Measurements from ENCODE around the gene TXNIP.

TXNIP gene

DNA sequence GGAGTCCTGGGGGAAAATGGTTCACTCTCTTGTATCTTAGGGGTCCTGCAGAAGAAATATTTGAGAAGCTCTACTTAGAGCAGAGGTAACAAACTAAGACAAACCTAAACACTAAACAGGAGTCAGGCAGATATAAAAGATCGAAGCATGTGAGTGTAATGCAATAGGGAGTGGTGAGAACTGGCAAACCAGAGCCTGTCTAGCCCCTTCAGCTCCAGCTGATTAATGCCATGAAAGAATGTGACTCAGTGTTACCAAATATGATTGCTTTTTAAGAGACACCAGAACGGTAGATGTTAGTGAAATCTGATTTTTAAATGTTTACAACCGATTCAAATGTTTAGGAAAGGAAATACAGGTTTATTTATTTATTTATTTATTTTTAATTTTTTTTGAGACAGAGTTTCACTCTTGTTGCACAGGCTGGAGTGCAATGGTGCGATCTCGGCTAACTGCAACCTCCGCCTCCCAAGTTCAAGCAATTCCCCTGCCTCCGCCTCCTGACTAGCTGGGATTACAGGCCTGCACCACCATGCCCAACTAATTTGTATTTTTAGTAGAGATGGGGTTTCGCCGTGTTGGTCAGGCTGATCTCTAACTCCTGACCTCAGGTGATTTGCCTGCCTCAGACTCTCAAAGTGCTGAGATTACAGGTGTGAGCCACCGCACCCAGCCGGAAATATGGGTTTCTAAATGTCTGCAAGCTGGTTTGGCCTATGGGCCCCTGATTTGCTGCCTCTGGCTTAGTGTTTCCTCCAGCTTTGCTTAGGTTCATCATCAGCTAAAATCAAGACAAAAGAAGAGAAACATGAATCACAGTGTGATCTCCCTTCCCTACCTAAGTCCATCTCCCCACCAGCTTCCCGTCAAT lies 12.2 kb downstream of the TXNIP start:
- TF ChIP-seq, protein P1, sequence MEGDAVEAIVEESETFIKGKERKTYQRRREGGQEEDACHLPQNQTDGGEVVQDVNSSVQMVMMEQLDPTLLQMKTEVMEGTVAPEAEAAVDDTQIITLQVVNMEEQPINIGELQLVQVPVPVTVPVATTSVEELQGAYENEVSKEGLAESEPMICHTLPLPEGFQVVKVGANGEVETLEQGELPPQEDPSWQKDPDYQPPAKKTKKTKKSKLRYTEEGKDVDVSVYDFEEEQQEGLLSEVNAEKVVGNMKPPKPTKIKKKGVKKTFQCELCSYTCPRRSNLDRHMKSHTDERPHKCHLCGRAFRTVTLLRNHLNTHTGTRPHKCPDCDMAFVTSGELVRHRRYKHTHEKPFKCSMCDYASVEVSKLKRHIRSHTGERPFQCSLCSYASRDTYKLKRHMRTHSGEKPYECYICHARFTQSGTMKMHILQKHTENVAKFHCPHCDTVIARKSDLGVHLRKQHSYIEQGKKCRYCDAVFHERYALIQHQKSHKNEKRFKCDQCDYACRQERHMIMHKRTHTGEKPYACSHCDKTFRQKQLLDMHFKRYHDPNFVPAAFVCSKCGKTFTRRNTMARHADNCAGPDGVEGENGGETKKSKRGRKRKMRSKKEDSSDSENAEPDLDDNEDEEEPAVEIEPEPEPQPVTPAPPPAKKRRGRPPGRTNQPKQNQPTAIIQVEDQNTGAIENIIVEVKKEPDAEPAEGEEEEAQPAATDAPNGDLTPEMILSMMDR (IDR thresholded peaks at IDR 0.05; ENCODE audit: low read depth, low read length, missing control alignments): no peak
- no peak for DNase-seq (ENCODE audit: extremely low read depth, low read depth)
- no peak overlapping the region for H3K4me3 ChIP-seq (replicated peaks; ENCODE audit: low read depth, low read length)

DNA sequence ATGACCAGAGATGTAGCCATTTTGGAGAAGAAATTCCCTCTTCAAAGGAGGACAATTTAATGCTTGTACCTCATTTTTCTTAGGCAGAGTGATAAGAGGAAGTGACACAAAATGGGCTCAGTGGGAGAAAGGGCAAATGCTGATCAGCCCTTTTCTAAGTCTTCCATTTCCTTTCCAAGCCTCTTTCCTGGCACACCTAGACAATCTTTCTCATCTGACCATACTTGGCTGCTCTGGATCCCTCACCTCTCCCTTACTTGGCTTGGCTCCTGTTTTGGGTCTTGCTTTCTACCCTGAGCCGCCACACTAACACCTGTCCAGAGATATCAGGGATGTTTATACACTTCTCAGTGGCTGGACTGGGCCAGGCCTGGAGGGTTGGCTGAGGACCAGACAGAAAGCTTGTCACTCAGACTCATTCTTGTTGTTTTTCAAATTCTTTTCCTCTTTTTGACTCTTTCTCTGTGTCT lies 13.1 kb downstream of the TXNIP start:
- no peak overlapping the region for H3K4me3 ChIP-seq (replicated peaks; ENCODE audit: low read depth, low read length)
- TF ChIP-seq, protein P1 (IDR thresholded peaks at IDR 0.05; ENCODE audit: low read depth, low read length, missing control alignments): no peak
- DNase-seq (ENCODE audit: extremely low read depth, low read depth): no peak

DNA sequence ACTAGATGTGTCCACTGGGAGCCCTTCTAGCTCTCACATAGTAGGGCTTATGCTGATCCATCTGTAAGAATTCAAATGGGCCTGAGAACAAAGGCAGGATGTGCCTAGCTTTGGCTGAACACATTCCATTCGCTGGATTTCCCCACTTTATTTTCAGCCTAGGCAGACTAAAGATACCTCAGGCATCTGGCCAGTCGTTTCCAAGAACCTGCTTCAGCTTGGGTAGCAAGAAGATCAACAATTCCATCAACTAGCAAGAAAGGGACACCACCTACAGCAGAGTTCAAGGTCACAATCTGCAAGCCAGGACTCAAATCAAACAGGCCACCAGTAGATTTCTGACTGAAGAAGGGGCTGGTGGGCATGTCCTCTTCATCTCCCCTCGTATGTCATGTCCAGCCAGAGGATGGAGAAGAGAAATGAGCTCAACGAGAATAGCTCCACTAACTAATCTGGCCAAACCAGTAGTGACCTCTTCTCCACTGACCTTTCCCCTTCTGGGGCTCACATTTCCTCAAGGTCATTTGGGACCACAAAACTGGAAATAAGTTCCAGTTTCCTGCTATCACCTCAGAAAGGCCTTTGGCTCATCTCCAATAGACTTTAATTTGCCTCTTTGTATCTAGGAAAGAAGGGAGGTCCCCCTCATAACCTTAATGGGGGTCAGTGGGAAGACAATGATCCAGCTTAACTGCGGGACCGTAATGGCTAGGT lies 14.2 kb downstream of the TXNIP start:
- TF ChIP-seq, protein P1 (IDR thresholded peaks at IDR 0.05; ENCODE audit: low read depth, low read length, missing control alignments): no peak
- DNase-seq (ENCODE audit: extremely low read depth, low read depth): no peak
- H3K4me3 ChIP-seq (replicated peaks; ENCODE audit: low read depth, low read length): no peak overlapping the region

DNA sequence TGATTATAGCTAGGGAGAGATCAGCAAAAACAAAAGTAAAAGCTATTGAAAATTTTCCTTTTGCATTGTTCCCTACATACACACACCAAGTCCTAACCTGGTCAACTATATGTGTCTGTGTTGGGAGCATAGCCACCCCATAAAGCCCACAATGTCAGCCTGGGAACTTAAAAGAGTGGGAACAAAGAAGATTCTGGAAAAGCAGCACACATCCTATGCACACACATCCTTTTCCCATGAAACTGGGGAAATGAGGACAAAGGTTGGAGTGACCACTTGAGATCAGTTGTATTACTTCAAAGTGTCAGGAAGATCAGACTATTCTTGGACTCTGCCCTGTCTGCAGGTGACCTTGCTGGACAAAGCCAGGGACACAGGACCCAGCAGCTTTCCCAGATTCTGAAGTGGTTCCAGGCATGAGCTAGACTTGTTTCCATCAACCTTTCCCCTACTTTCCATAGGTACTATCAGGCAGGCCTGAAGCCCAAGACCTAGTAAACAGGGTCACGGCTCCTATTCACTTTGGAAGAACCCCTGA lies 15.9 kb downstream of the TXNIP start:
- TF ChIP-seq, protein P1 (IDR thresholded peaks at IDR 0.05; ENCODE audit: low read depth, low read length, missing control alignments): no peak
- DNase-seq (ENCODE audit: extremely low read depth, low read depth): no peak
- H3K4me3 ChIP-seq (replicated peaks; ENCODE audit: low read depth, low read length): no peak overlapping the region

DNA sequence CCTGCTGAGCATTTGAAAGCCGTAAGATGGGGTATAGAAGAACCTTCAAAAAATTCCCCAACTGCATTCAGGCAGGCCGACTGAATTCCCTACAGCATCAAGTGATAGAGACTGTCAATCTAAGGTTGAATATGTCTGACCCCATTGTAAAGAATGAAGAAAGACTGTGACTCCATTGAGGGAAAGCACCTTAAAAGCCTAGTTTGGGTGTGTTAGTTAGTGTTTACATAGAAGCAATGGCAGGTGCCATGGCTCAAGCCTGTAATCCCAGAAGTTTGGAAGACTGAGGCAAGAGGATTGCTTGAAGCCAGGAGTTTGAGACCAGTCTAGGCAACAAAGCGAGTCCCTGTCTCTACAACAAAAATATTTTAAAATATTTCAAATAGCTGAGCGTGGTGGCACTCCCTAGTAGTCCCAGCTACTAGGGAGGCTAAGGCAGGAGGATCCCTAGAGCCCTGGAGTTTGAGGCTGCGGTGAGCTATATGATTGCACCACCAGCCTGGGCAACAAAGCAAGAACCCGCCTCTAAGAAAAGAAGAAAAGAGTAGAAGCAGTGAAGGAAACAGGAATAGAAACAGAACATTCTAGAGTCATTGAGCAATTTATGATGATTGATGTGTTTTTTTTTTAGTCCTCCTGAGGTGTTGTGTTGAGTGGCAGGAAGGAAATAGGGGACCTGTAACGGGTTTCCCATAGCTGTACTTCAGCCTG lies 16.5 kb downstream of the TXNIP start:
- TF ChIP-seq, protein P1 (IDR thresholded peaks at IDR 0.05; ENCODE audit: low read depth, low read length, missing control alignments): no peak
- DNase-seq (ENCODE audit: extremely low read depth, low read depth): no peak
- no peak overlapping the region for H3K4me3 ChIP-seq (replicated peaks; ENCODE audit: low read depth, low read length)

All from HFF-Myc (cell line).